HG02759 (cell line): ENCODE data around the gene RBBP4.
"Not testable (repeated sequence)": the region's sequence is repeated elsewhere in the genome, so short reads cannot be mapped to it uniquely, and the experiment has no call there.

Experiments
- ATAC-seq: cut with Tn5 transposase; IDR thresholded peaks from one replicate; pipeline ENCODE4 v1.9.1; 2021; ENCODE audit warnings: mild to moderate bottlenecking, moderate library complexity; ENCODE audit not compliant: unreplicated experiment

RBBP4 gene

GRCh38 chr1:32636914-32637645 is 13.9 kb upstream of the RBBP4 start:
- no peak for ATAC-seq

GRCh38 chr1:32639489-32640075 is 11.4 kb upstream of the RBBP4 start:
- no peak for ATAC-seq

GRCh38 chr1:32642292-32642827 is 8.6 kb upstream of the RBBP4 start:
- not testable (repeated sequence) for ATAC-seq

- ATAC-seq, result no peak
Measured at GRCh38 chr1:32644426-32644825, 6.6 kb upstream of the RBBP4 start.

- ATAC-seq, result no peak
Measured at GRCh38 chr1:32647308-32648134, 3.5 kb upstream of the RBBP4 start.

GRCh38 chr1:32650248-32650751 is 708 bp upstream of the RBBP4 start, which contains the start of gene ZBTB8OS:
TSS of gene ZBTB8OS (minus strand) at chr1:32650550. CDS start at chr1:32650529, 21 bp downstream.
- ATAC-seq, result peak; percentile 65

GRCh38 chr1:32651461-32652073 is 559 bp downstream of the RBBP4 start:
- ATAC-seq, result peak; percentile 30

- no peak for ATAC-seq
Measured at GRCh38 chr1:32652244-32652962, 1.4 kb downstream of the RBBP4 start.

GRCh38 chr1:32659581-32659980 is 8.6 kb downstream of the RBBP4 start:
- ATAC-seq, result no peak

GRCh38 chr1:32665915-32666314 is 14.9 kb downstream of the RBBP4 start:
- ATAC-seq, result no peak

- no peak for ATAC-seq
Measured at GRCh38 chr1:32666901-32667566, 16.0 kb downstream of the RBBP4 start.

GRCh38 chr1:32668716-32669115 is 17.7 kb downstream of the RBBP4 start:
- ATAC-seq, result not testable (repeated sequence)

GRCh38 chr1:32676945-32677344 is 25.9 kb downstream of the RBBP4 start:
- ATAC-seq, result no peak

GRCh38 chr1:32679993-32680392 is 29.0 kb downstream of the RBBP4 start:
- ATAC-seq, result not testable (repeated sequence)

- ATAC-seq, result no peak
Measured at GRCh38 chr1:32680642-32681041, 29.6 kb downstream of the RBBP4 start.

- ATAC-seq, result no peak
Measured at GRCh38 chr1:32681509-32681908, 30.5 kb downstream of the RBBP4 start.

- ATAC-seq, result no peak
Measured at GRCh38 chr1:32681999-32682398, 31.0 kb downstream of the RBBP4 start.

- ATAC-seq, result no peak
Measured at GRCh38 chr1:32683397-32683796, 32.4 kb downstream of the RBBP4 start.

- ATAC-seq, result no peak
Measured at GRCh38 chr1:32684167-32684811, 33.3 kb downstream of the RBBP4 start.
